K562 (cell line): ENCODE measurements around the gene RNASE8. TPM values are rescaled to one million over a fixed set of nuclear protein-coding genes. Genes with fewer than 3 reads are reported as not detected.

Source experiments
- ATAC-seq: fragments of 200-7000 bp; cut with Tn5 transposase; 3 replicates; pipeline ENCODE4 v1.9.1; 2020; ENCODE audit warnings: moderate library complexity
- BruUV-seq: library from RNA; stranded (reverse); fragments of 400-500 nt; replicated peaks from 2 replicates; lab custom pipeline; 2021; lab: Mats Ljungman, UMichigan
- CTCF ChIA-PET: fragments of 300-600 bp; formaldehyde crosslinking; extraction: SDS; loops from one replicate; lab custom pipeline; 2021; ENCODE audit warnings: low intra/inter-chr PET ratio; lab: Yijun Ruan, JAX
- POLR2A ChIA-PET: fragments of 300-600, 350-650 bp; sonication (Branson Sonifier 250); formaldehyde crosslinking; extraction: SDS; loops from one replicate; lab custom pipeline; 2021; ENCODE audit warnings: antibody characterized with exemption, inconsistent platforms; lab: Yijun Ruan, JAX
- DNase-seq, 4 experiments: peaks; one replicate each; pipeline versions ENCODE4 v3.0.0 to v3.0.0-alpha.2; 2011 to 2018; ENCODE audit warnings: low spot score in 3 of 4, mixed read lengths in 3 of 4; ENCODE audit errors: extremely low read depth in 1 of 4
- FAIRE-seq: peaks from 2 replicates; lab custom pipeline; 2011; peaks lifted over from hg19 to GRCh38; lab: Jason Lieb, UNC
- H2AFZ ChIP-seq: 2 replicates; pipeline ENCODE4 v1.6.0; 2011; ENCODE audit warnings: low read depth, low read length, control low read depth, inconsistent platforms
- H3K27ac ChIP-seq: fragments of 200-600 bp; 3 replicates; pipeline ENCODE4 v1.8.0; 2011; ENCODE audit warnings: low read depth, mild to moderate bottlenecking, control low read depth, inconsistent platforms, low read length, moderate library complexity, mixed read lengths; ENCODE audit errors: extremely low read depth
- H3K27me3 ChIP-seq, 2 experiments: fragments of 300-600 bp in 1 of 2; 2 replicates in 1 of 2; 3 replicates in 1 of 2; pipeline versions ENCODE4 v1.6.0 to v1.8.0; 2011; ENCODE audit warnings: inconsistent platforms in 2 of 2, low read length in 2 of 2, mild to moderate bottlenecking in 1 of 2, mixed read lengths in 1 of 2, moderate library complexity in 1 of 2; ENCODE audit not compliant: control insufficient read depth in 2 of 2, insufficient read depth in 2 of 2
- H3K36me3 ChIP-seq: fragments of 300-600 bp; 3 replicates; pipeline ENCODE4 v1.8.0; 2011; ENCODE audit warnings: mild to moderate bottlenecking, low read length, inconsistent platforms; ENCODE audit not compliant: control insufficient read depth, insufficient read depth
- H3K4me1 ChIP-seq, 2 experiments: fragments of 200-600 bp in 1 of 2; replicated peaks in 1 of 2; 2 replicates in 1 of 2; 3 replicates in 1 of 2; pipeline versions ENCODE4 v1.5.1 to v1.8.0; 2011; ENCODE audit warnings: inconsistent platforms in 2 of 2, low read length in 2 of 2, mild to moderate bottlenecking in 1 of 2, mixed read lengths in 1 of 2, moderate library complexity in 1 of 2; ENCODE audit not compliant: control insufficient read depth in 2 of 2, insufficient read depth in 2 of 2
- H3K4me2 ChIP-seq: 2 replicates; pipeline ENCODE4 v1.6.1; 2011; ENCODE audit warnings: low read length, control low read depth, inconsistent platforms, mixed read lengths; ENCODE audit not compliant: insufficient read depth
- H3K4me3 ChIP-seq: fragments of 200-600 bp; sonication (generic), shearing (Covaris generic); 2 replicates; pipeline ENCODE4 v1.5.1; 2016; ENCODE audit warnings: control low read depth, inconsistent platforms
- H3K79me2 ChIP-seq: fragments of 200-600 bp; 3 replicates; pipeline ENCODE4 v1.8.0; 2011; ENCODE audit warnings: low read length, inconsistent platforms; ENCODE audit not compliant: control insufficient read depth, insufficient read depth
- H3K9ac ChIP-seq, 2 experiments: 2 replicates each; pipeline versions ENCODE4 v1.6.0 to v1.6.1; 2011; ENCODE audit warnings: low read depth in 2 of 2, low read length in 2 of 2, control low read depth in 1 of 2, inconsistent platforms in 1 of 2, mild to moderate bottlenecking in 1 of 2, mixed read lengths in 1 of 2; ENCODE audit not compliant: insufficient read depth in 1 of 2
- H3K9me1 ChIP-seq: one replicate; pipeline ENCODE4 v1.6.0; 2011; ENCODE audit warnings: inconsistent platforms, mild to moderate bottlenecking, low read length, moderate library complexity; ENCODE audit not compliant: control insufficient read depth, insufficient read depth
- H3K9me3 ChIP-seq: replicated peaks from 2 replicates; pipeline ENCODE4 v1.5.1; 2011; ENCODE audit warnings: low read depth, low read length, inconsistent platforms; ENCODE audit not compliant: control insufficient read depth, insufficient read depth
- H4K20me1 ChIP-seq: replicated peaks from 2 replicates; pipeline ENCODE4 v1.6.1; 2011; ENCODE audit warnings: low read length, inconsistent platforms, mixed read lengths; ENCODE audit not compliant: control insufficient read depth, insufficient read depth
- AFF1 ChIP-seq, 2 experiments: fragments of 450-650 bp; IDR thresholded peaks; 2 replicates each; pipeline ENCODE4 v1.6.1; 2018; ENCODE audit warnings: mild to moderate bottlenecking in 2 of 2, low read depth in 1 of 2; ENCODE audit not compliant: partially characterized antibody in 2 of 2
- ARID3A ChIP-seq: IDR thresholded peaks from 2 replicates; pipeline ENCODE4 v1.6.1; 2012; ENCODE audit warnings: low read depth, low read length, improper control_type of control experiment, borderline replicate concordance
- CHCHD3 ChIP-seq: fragments of 250-450 bp; sonication (Bioruptor Pico); IDR thresholded peaks from 2 replicates; pipeline ENCODE4 v2.1.2; 2022; ENCODE audit warnings: mild to moderate bottlenecking
- EP400 ChIP-seq: fragments of 450-650 bp; IDR thresholded peaks from 2 replicates; pipeline ENCODE4 v1.6.1; 2017; ENCODE audit warnings: antibody characterized with exemption, mild to moderate bottlenecking, moderate library complexity
- MTF1 ChIP-seq: fragments of 250-450 bp; sonication (Bioruptor Pico); IDR thresholded peaks from 2 replicates; pipeline ENCODE4 v1.9.0; 2021; ENCODE audit warnings: moderate library complexity, mild to moderate bottlenecking, inconsistent platforms, borderline replicate concordance
- NR2C1 ChIP-seq, 2 experiments: fragments of 450-650 bp; IDR thresholded peaks; 2 replicates each; pipeline ENCODE4 v1.6.1; 2017; ENCODE audit warnings: mild to moderate bottlenecking in 2 of 2, antibody characterized with exemption in 1 of 2, inconsistent platforms in 1 of 2, missing compliant biosample characterization in 1 of 2, missing genetic modification characterization in 1 of 2
- RNF2 ChIP-seq: sonication (generic); IDR thresholded peaks from 2 replicates; pipeline ENCODE4 v1.6.1; 2016
- ZBTB5 ChIP-seq: fragments of 450-650 bp; IDR thresholded peaks from 2 replicates; pipeline ENCODE4 v1.6.1; 2017; ENCODE audit warnings: antibody characterized with exemption
- ZNF41 ChIP-seq: fragments of 250-450 bp; sonication (Bioruptor Pico); conservative IDR thresholded peaks from 2 replicates; pipeline ENCODE4 v1.4.0; 2020; ENCODE audit warnings: mild to moderate bottlenecking
- ZNF785 ChIP-seq: fragments of 250-450 bp; sonication (Bioruptor Pico); IDR thresholded peaks from 2 replicates; pipeline ENCODE4 v1.4.0; 2020; ENCODE audit warnings: mild to moderate bottlenecking
- WGBS: fragments of 100-300 bp; shearing (Covaris generic); methylation state at CpG from one replicate; pipeline ENCODE4 v1.1.6; 2016; ENCODE audit warnings: low coverage, mixed read lengths; ENCODE audit not compliant: insufficient coverage; ENCODE audit errors: missing lambda C conversion rate; 5-methylcytosine and 5-hydroxymethylcytosine counted together
- in situ Hi-C: fragments of 300-500 bp; cut with MboI; formaldehyde crosslinking; loops from 4 replicates; pipeline ENCODE4 v1.15.0; 2018; ENCODE audit warnings: inconsistent platforms, mixed read lengths
- intact Hi-C: fragments of 100-400 bp; cut with micrococcal nuclease; formaldehyde crosslinking; loops from 2 replicates; pipeline ENCODE4 v1.14.2; 2022
- polyA plus RNA-seq, 8 experiments: library from polyadenylated mRNA; depleted of rRNA in 4 of 8; stranded (reverse) in 5 of 8; unstranded in 3 of 8; fragments of >200 nt; fragmentation: Nextera tagmentation in 2 of 8; fragmentation: Illumina TruSeq in 1 of 8; extraction: Ambion mirVana in 2 of 8; extraction: Trizol in 1 of 8; gene quantifications; 2 replicates each; pipeline versions ENCODE4 v1.2.1 to v1.2.3, GENCODE V29; 2011 to 2014; ENCODE audit warnings: inconsistent platforms in 1 of 8, missing spikeins in 1 of 8
- total RNA-seq, 7 experiments: library from RNA; depleted of rRNA in 6 of 7; stranded (reverse); fragments of >200 nt in 6 of 7; fragmentation: Illumina TruSeq in 2 of 7; extraction: Trizol in 2 of 7; gene quantifications; 2 replicates each; pipeline versions ENCODE4 v1.2.1 to v1.2.3, GENCODE V29; 2011 to 2021; ENCODE audit warnings: low replicate concordance in 1 of 7

Gene RNASE8
- total and polyA plus RNA-seq, 9 of the 15 experiments (the other 6 are each of a cell fraction or from before 2014, with no cell fraction given) = not detected

GRCh38 chr14:21011136-21011535 is 46.5 kb upstream of the RNASE8 start:
- intact Hi-C loops (no loop called here), in situ Hi-C loops (no loop called here)
- FAIRE-seq = no peak
- CTCF ChIA-PET = no interaction called here
- 13% methylated on average over 1 of the region's 1 CpG for WGBS
- Histone ChIP-seq H3K36me3 (no peaks in the 10 kb centered on the region), H3K9me1 (no peaks in the 10 kb centered on the region), H3K4me3 (no peak overlapping the region), H4K20me1 (no peaks in the 10 kb centered on the region), H2AFZ (no peak overlapping the region), H3K27me3 (no peaks in the 10 kb centered on the region), H3K9me3 (no peaks in the 10 kb centered on the region), H3K4me2 (no peak overlapping the region), H3K4me1 (peaks cover 0 to 7% of the 10 kb centered on the region in 2 experiments; a peak in 1 of 5 replicates), H3K27ac (no peak overlapping the region), H3K9ac (no peak overlapping the region), H3K79me2 (no peaks in the 10 kb centered on the region)
- BruUV-seq = no TSS peak
- no peak for DNase-seq
- POLR2A ChIA-PET = interaction anchor here (0.7 to 1.4 kb wide), 2 partner anchors 12 to 14 kb away, joined by 3 to 4 read pairs; partner anchors contain the start of gene NDRG2
- no peak for ATAC-seq
- TF ChIP-seq AFF1 (IDR thresholded peaks at IDR 0.05; ENCODE audit: low read depth in 1 of 2, partially characterized antibody in 2 of 2) = no peak
- no peak for TF ChIP-seq MTF1
- no peak for TF ChIP-seq NR2C1 (IDR thresholded peaks at IDR 0.05)
- TF ChIP-seq NR2C1 (tag; IDR thresholded peaks at IDR 0.05) = no peak
- no peak for TF ChIP-seq ZBTB5
- no peak for TF ChIP-seq ZNF41 (CRISPR knock-in tag)
- no peak for TF ChIP-seq ZNF785
- TF ChIP-seq ARID3A = no peak
- TF ChIP-seq CHCHD3 (CRISPR knock-in tag) = no peak
- TF ChIP-seq RNF2 = no peak
- no peak for TF ChIP-seq EP400
